Middle frontal gyrus (tissue), 1 donor: Measurements from ENCODE around the gene DENND4A.

Experiments used
- DNase-seq: peaks from one replicate; pipeline ENCODE4 v3.0.0-alpha.2; 2015; ENCODE audit warnings: low spot score; ENCODE audit errors: extremely low spot score

The DENND4A gene

GRCh38 chr15:65792138-65792987 is at the start of gene DENND4A:
Gene DENND4A (minus strand): TSS chr15:65792293. CDS start chr15:65756450, 35,843 bp downstream.
- peak; percentile 94 for DNase-seq

DNA sequence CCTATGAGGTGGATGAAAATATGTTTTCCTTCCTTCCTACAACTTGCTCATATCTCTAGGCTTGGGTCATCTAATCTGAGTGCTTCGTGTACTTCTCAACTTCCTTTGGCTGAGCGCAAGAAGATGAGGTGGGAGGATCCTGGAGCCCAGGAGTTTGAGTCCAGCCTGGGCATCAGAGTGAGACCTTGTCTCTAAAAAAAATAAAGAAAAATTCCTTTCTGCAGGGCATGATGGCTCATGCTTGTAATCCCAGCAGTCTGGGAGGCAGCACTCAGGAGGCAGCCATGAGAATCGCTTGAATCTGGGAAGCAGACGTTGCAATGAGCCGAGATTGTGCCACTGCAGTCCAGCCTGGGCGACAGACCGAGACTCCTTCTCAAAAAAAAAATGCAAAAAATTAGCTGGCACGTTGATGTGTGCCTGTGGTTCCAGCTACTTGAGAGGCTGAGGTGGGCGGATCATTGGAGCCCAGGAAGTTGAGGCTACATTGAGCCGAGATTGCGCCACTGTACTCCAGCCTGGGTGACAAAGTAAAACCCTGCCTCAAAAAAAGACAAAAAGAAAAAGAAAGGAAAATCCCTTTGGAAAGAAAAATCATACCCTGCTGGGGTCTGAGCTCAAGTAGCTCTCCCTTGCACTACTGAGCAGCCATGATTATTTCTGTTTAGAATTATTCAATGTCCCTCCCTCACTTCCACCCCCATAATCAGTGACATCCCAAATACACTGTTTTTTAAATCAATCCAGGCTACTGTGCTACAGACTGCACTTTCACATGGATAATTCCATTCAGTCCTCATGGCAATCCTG is 49.2 kb upstream of the DENND4A start:
- no peak for DNase-seq

GRCh38 chr15:65839985-65840384 is 47.9 kb upstream of the DENND4A start:
- no peak for DNase-seq

DNA sequence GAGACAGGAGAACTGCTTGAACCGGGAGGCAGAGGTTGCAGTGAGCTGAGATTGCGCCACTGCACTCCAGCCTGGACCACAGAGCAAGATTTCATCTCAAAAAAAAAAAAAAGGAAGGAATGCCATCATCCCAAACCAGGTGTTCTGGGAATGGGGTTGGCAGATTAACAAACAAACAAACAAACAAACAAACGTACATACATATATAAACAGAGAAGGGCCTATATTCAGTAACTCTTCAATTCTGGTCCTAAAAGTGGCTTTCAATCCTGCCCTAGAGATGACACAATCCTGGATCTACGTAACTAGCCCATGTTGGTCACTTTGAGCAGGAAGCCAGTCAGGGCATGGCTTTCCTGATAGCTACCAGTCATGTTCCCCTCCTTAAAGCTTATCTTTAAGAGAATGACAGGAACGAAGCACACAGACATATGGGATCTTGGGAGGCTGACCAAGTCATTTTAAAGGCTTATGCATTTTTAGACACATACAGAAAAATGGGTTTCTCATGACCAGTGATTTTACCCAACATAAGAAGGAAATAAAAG is 47.3 kb upstream of the DENND4A start:
- no peak for DNase-seq

DNA sequence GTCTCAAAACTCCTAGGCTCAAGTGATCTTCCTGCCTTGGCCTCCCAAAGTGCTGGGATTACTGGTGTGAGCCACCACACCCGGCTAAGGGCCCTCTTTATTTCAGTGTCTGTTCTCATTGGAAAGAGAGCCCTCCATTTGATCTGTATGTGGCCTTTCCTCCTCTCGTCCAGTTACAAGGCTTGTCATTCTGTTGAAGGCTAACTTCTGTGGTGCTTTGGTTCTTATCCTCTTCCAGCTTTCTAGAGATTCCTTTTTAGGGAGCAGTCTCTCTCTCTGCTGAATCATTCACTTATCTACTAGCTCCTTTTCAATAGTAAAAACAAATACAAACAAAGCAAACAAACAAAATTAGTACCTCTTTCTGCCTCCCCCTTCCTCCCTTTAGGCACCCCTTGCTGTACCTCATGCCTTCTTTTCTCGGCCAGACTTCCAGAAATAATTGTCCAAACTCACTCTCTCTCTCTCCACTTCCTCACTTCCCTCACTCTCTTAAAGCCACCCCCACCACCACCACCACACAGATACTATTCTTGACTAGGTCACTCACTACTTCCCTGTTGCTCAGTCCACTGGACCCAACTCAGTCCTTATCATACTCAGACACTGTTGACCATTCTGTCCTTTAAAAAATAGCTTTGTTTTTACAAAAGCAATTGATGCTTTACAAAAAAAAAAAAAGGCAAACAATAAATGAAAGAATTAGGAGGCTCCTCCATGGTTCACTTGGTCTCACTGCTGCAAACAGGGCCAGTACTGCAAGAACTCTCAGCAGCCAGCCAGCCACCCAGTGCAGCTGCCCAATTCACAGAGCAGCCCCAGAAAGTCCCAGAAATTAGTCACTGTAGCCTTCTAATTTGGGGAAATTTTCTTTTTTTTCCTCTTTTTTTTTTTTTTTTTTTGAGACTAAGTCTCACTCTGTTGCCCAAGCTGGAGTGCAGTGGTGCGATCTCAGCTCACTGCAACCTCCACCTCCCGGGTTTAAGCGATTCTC is 45.5 kb upstream of the DENND4A start:
- DNase-seq, result no peak

GRCh38 chr15:65836665-65837064 is 44.6 kb upstream of the DENND4A start:
- no peak for DNase-seq

- no peak for DNase-seq
Observed at GRCh38 chr15:65835447-65835846, 43.4 kb upstream of the DENND4A start.

DNA sequence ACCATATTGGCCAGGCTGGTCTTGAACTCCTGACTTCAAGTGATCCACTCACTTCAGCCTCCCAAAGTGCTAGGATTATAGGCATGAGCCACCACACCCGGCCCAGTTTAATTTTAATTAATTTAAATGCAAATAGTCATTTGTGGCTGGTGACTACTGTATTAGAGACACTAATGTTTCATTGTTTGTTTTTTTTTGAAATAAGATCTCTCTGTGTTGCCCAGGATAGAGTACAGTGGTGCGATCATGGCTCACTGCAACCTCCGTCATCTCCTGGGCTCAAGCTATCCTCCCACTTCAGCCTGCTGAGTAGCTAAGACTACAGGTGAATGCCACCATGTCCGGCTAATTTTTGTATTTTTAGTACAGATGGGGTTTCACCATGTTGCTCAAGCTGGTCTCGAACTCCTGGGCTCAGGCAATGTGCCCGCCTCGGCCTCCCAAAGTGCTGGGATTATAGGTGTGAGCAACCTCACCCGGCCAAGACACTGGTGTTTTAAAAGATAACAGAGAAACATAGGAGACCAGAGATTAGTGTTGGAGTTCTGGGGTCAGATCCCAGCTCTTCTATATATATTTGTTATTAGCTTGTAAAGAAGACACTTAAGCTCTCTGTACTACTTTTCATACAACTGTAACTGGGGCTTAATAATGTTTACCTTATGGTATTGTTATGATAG is 42.6 kb upstream of the DENND4A start:
- DNase-seq, result no peak

- no peak for DNase-seq
Observed at GRCh38 chr15:65833501-65834205, 41.6 kb upstream of the DENND4A start.

DNA sequence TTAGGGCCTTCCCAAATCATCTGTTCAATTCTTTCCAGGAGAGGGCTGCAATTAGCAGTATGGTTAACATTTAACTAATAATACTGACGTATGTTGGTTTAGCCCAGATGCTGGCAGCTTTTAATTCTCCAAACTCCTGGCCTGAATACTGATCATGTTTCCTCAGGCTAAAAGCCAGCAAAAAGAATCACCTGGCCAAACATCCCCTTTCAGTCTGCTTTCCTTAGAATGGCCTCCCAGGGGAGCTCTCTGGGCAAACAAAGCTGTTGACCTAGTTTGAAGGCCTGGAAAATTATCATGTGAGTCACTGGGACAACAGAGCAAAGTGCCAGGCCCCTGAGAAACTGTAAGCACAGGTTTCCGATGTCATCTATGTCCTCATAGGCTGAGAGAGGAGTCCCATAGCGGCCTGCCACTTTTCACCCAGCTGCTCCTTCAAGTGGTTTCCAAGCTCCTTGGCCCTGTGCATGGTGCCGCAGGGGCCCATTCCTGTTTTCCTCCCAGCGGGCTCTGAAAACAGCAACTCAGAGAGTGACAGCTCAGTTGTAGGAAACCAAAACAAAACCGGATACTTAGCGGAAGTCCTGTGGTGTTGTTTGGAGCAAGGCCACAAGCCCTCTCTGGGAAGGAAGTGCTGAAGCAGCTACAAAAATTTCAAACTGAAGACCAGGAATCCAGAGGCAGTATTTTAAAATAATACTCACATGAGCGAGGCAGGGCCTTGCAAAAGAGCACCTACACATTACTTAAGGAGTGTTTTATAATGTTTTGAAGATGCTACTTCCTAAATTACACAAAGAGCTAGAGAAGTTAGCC is 40.7 kb upstream of the DENND4A start:
- peak; percentile 65 for DNase-seq

DNA sequence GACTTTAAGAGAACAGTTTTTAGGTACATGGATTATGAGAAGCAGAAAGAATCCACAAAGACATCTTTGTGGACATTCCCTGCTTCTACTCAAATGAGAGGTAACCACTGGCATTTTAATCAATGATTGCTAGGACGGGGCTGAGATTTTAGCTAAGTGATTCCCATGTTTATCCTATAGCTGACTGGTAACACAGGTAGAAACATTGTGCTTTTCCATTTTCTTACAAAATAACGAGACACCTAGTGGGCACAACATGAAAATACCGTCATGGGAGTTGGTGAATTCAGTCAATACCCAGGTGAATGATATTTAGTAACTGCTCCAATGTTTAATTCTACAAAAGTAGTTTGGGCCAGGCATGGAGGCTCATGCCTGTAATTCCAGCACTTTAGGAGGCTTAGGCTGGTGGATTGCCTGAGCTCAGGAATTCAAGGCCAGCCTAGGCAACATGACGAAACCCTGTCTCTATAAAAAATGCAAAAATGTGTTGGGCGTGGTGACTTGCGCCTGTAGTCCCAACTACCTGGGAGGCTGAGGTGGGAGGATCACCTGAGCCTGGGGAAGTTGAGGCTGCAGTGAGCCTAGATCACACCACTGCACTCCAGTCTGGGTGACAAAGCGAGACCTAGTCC is 37.2 kb upstream of the DENND4A start:
- DNase-seq, result no peak

DNA sequence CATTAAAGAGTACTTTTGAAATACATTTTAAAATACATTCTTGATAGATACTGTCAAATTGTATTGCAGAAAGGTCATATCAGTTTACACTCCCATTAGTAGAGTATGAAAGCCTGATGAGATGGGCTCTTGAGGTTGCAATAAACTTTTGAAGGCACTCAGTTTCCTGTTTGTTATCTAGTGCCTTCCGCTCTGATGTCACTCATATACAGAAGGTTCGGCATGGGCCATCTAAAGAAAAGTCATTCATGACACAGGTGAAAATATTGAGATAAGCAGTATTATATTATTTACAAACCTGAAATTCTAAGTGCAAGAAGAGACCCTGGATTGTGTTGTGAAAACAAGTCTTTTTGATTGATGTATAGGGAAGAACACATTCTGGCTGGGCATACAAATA is 36.5 kb upstream of the DENND4A start:
- no peak for DNase-seq

DNA sequence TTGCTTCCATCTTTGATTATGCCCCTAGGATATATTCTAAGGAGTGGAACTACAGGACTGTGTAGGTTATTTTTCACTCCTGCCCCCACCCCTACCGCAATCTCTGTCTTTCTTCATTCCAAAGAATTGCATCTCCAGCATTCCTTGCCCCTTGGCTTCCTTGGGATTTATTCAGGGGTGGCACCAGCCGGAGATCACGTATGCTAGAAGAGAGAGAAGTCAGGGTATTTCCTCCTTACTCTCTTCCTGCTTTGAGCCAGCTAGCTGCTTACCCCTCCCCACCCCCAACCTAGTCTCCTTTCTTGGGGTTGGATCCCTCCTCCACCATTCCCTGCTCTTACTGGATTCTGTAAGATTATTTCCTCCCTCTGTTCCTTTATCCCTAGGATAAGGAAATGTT is 35.0 kb upstream of the DENND4A start:
- no peak for DNase-seq

DNA sequence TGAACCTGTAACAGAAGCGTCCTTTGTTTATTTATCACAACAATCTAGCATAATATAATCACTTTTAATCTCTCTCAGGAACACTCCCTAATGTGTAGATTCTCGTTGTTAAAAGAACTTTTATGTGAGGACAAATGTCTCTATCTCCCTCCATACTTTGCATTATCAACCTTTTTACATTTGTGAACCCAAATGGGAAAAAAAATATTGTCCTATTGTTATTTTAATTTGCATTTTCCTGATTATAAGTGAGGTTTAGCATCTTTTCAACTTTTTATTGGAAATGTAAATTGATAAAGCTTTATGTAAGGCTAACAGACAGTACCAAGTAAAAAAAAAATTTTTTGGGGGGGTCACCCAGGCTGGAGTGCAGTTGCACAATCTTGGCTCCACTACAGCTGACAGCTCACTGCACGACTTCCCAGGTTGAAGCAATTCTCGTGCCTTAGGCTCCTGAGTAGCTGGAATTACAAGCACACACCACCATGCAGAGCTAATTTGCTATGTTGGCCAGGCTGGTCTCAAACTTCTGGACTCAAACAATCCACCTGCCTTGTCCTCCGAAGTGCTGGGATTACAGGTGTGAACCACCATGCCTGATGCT is 33.0 kb upstream of the DENND4A start:
- no peak for DNase-seq

- DNase-seq, result peak; percentile 23
Observed at GRCh38 chr15:65824031-65824743, 32.1 kb upstream of the DENND4A start.

DNA sequence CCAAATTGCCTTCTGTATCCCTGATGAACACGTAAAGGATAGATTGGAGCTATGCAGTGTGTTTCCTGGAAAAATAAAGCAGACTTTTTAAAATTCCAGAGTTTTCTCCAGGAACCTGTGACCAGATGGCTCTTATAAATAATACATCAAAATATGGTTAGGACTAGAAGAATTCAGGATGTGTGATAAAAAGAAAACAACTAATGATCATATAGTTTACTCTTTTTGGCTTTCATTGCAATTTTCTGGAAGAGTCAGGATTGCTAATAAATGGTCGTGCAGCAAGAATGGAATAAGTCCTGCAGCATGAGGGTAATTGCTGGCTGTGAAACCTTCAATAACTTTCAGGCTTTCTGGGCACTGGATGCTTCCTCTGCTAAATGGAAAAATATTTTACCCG is 30.2 kb upstream of the DENND4A start:
- DNase-seq, result no peak

DNA sequence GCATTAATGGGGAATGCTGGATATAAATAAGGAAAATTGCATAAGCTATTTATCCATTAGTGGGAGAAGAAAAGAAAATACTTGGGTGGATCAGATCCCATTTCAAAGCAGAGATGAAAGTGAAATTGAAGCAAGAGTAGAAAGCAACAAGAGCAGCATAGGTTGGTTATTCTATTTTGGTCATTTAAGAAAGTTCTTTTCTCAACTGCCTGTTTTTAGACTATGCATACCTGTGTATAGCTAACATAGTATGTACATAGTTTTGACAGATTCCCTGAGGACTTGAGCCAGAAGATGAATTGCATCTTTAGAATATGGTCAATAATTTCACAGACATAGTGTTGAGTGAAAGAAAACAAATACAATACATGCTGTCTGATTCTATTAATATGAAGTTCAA is 29.0 kb upstream of the DENND4A start:
- no peak for DNase-seq
